22Rv1 (cell line): ENCODE measurements around the gene H6PD.

ENCODE experiments used
- CTCF ChIP-seq: fragments of 450-650 bp; IDR thresholded peaks from 2 replicates; pipeline ENCODE4 v1.5.1; 2017; ENCODE audit warnings: mild to moderate bottlenecking
- ZFX ChIP-seq: fragments of 450-650 bp; IDR thresholded peaks from 2 replicates; pipeline ENCODE4 v1.6.1; 2017; ENCODE audit warnings: antibody characterized with exemption, borderline replicate concordance

GRCh38 chr1:9190234-9190633 is 44.3 kb upstream of the H6PD start:
- no peak for TF ChIP-seq CTCF
- no peak for TF ChIP-seq ZFX
